BJ (cell line): ENCODE data around the gene SLC17A9. TPM values are rescaled to one million over a fixed set of nuclear protein-coding genes. Genes with fewer than 3 reads are reported as not detected.

Source experiments
- CTCF ChIA-PET: fragments of 350-600 bp; formaldehyde crosslinking; extraction: SDS; loops from one replicate; lab custom pipeline; 2021; ENCODE audit warnings: antibody characterized with exemption, inconsistent platforms; lab: Yijun Ruan, JAX
- POLR2A ChIA-PET: fragments of 300-600 bp; sonication (Branson Sonifier 250); formaldehyde crosslinking; extraction: SDS; loops from one replicate; lab custom pipeline; 2021; ENCODE audit warnings: antibody characterized with exemption; lab: Charles Lee
- DNase-seq: peaks from one replicate; pipeline ENCODE4 v3.0.0-alpha.2; 2011; ENCODE audit warnings: low read depth
- H3K27me3 ChIP-seq: 2 replicates; pipeline ENCODE4 v1.6.0; 2011; ENCODE audit warnings: low read length; ENCODE audit not compliant: control insufficient read depth, insufficient read depth
- H3K36me3 ChIP-seq: 2 replicates; pipeline ENCODE4 v1.5.1; 2011; ENCODE audit warnings: low read length; ENCODE audit not compliant: control insufficient read depth, insufficient read depth
- H3K4me3 ChIP-seq: 2 replicates; pipeline ENCODE4 v1.5.1; 2011; ENCODE audit warnings: low read depth, mild to moderate bottlenecking, control low read depth, low read length
- CTCF ChIP-seq: IDR thresholded peaks from 2 replicates; pipeline ENCODE4 v1.5.1; 2011; ENCODE audit warnings: low read depth, mild to moderate bottlenecking, control low read depth, inconsistent platforms, low read length, moderate library complexity; ENCODE audit not compliant: insufficient read depth
- polyA plus RNA-seq: library from polyadenylated mRNA; depleted of rRNA; stranded (reverse); fragments of >200 nt; gene quantifications from 2 replicates; pipeline ENCODE4 v1.2.3, GENCODE V29; 2011

Gene SLC17A9
- polyA plus RNA-seq, 1 experiment, result 30.8 TPM

GRCh38 chr20:62984666-62985443 lies 32.3 kb downstream of the SLC17A9 start:
- no peak for TF ChIP-seq CTCF
- Histone ChIP-seq H3K27me3 (peaks cover 27% of the 10 kb centered on the region), H3K4me3 (no peak overlapping the region), H3K36me3 (no peaks in the 10 kb centered on the region)
- POLR2A ChIA-PET, result no interaction called here
- no peak for DNase-seq
- CTCF ChIA-PET, result interaction anchor here (1.2 kb wide), 1 partner anchor 12 kb away, joined by 3 read pairs; no protein-coding TSS in a partner anchor

- no peak for DNase-seq
- ChIA-PET POLR2A (no interaction called here), CTCF (no interaction called here)
- TF ChIP-seq CTCF, result no peak
- H3K27me3 ChIP-seq, result peaks cover 25% of the 10 kb centered on the region
- no peak overlapping the region for H3K4me3 ChIP-seq
- no peaks in the 10 kb centered on the region for H3K36me3 ChIP-seq
Measured at GRCh38 chr20:62985444-62985778, 32.9 kb downstream of the SLC17A9 start.

GRCh38 chr20:62986257-62986800 lies 33.8 kb downstream of the SLC17A9 start:
- peaks cover 22% of the 10 kb centered on the region for H3K27me3 ChIP-seq
- POLR2A ChIA-PET, result no interaction called here
- CTCF ChIA-PET, result no interaction called here

GRCh38 chr20:62987114-62987513 lies 34.6 kb downstream of the SLC17A9 start:
- Histone ChIP-seq H3K27me3 (peaks cover 16% of the 10 kb centered on the region), H3K36me3 (no peaks in the 10 kb centered on the region), H3K4me3 (no peak overlapping the region)
- no peak for DNase-seq
- TF ChIP-seq CTCF, result no peak
- ChIA-PET POLR2A (no interaction called here), CTCF (interaction anchor here (1.0 kb wide), 1 partner anchor 14 kb away, joined by 3 read pairs; no protein-coding TSS in a partner anchor)

More at GRCh38 chr20:62986257-62986800, 33.8 kb downstream of the SLC17A9 start:
- no peak for TF ChIP-seq CTCF
- no peaks in the 10 kb centered on the region for H3K36me3 ChIP-seq
- no peak overlapping the region for H3K4me3 ChIP-seq
- DNase-seq, result no peak

- no peak for TF ChIP-seq CTCF
Measured at GRCh38 chr20:62989201-62989601, 36.7 kb downstream of the SLC17A9 start.

More at GRCh38 chr20:62989201-62989601, 36.7 kb downstream of the SLC17A9 start:
- Histone ChIP-seq H3K27me3 (peaks cover 21% of the 10 kb centered on the region), H3K4me3 (no peak overlapping the region), H3K36me3 (no peaks in the 10 kb centered on the region)
- CTCF ChIA-PET, result no interaction called here
- no peak for DNase-seq
- POLR2A ChIA-PET, result no interaction called here
